Natural killer cell (primary cell): ENCODE data around the gene ROBO2. TPM values are rescaled to one million over a fixed set of nuclear protein-coding genes. Genes with fewer than 3 reads are reported as not detected.

ENCODE experiments used
- ATAC-seq, 3 donors: fragments of 150-1000 bp in 2 of 3; fragments of 200-7000 bp in 1 of 3; cut with Tn5 transposase; 1 replicate in 1 of 3; 2 replicates in 2 of 3; pipeline ENCODE4 v1.10.0; 2021; ENCODE audit warnings: mild to moderate bottlenecking in 2 of 3, moderate library complexity in 2 of 3
- DNase-seq, 2 donors: peaks; one replicate each; pipeline versions ENCODE4 v3.0.0 to v3.0.0-alpha.2; 2013 to 2021; ENCODE audit warnings: mixed read lengths in 1 of 2
- H3K27ac ChIP-seq: one replicate; pipeline ENCODE4 v1.5.1; 2013; ENCODE audit warnings: mild to moderate bottlenecking, low read length
- H3K27me3 ChIP-seq: one replicate; pipeline ENCODE4 v1.6.1; 2013; ENCODE audit warnings: low read length; ENCODE audit not compliant: control insufficient read depth, insufficient read depth
- H3K36me3 ChIP-seq: one replicate; pipeline ENCODE4 v1.6.1; 2013; ENCODE audit warnings: low read length; ENCODE audit not compliant: control insufficient read depth, insufficient read depth
- H3K4me1 ChIP-seq: one replicate; pipeline ENCODE4 v1.6.1; 2013; ENCODE audit warnings: low read length; ENCODE audit not compliant: control insufficient read depth, insufficient read depth
- H3K4me3 ChIP-seq: one replicate; pipeline ENCODE4 v1.5.1; 2013; ENCODE audit warnings: low read length
- H3K9me3 ChIP-seq: one replicate; pipeline ENCODE4 v1.6.1; 2013; ENCODE audit warnings: low read length; ENCODE audit not compliant: control insufficient read depth, insufficient read depth
- H3K27ac Mint-ChIP-seq, 2 donors: one replicate each; pipeline ENCODE4 v1.8.0; 2022; ENCODE audit warnings: mild to moderate bottlenecking in 2 of 2, mixed read lengths in 2 of 2, moderate library complexity in 1 of 2
- H3K27me3 Mint-ChIP-seq, 2 donors: one replicate each; pipeline ENCODE4 v1.8.0; 2022; ENCODE audit warnings: low read depth in 2 of 2, mixed read lengths in 2 of 2
- H3K36me3 Mint-ChIP-seq: one replicate; pipeline ENCODE4 v1.8.0; 2022; ENCODE audit warnings: mixed read lengths
- H3K4me1 Mint-ChIP-seq, 2 donors: one replicate each; pipeline ENCODE4 v1.8.0; 2022; ENCODE audit warnings: mixed read lengths in 2 of 2
- H3K4me3 Mint-ChIP-seq: one replicate; pipeline ENCODE4 v1.8.0; 2022; ENCODE audit warnings: mild to moderate bottlenecking, moderate library complexity, mixed read lengths
- H3K9me3 Mint-ChIP-seq, 2 donors: one replicate each; pipeline ENCODE4 v1.8.0; 2022; ENCODE audit warnings: mixed read lengths in 2 of 2
- WGBS: methylation state at CpG from one replicate; pipeline ENCODE4 v1.1.7; 2013; ENCODE audit warnings: missing lambda C conversion rate; ENCODE audit not compliant: insufficient coverage; 5-methylcytosine and 5-hydroxymethylcytosine counted together
- intact Hi-C: fragments of 100-400 bp; cut with micrococcal nuclease; formaldehyde crosslinking; loops from one replicate; pipeline ENCODE4 v1.14.2; 2022
- total RNA-seq, 4 donors: library from RNA; stranded (reverse); fragments of 120-200 nt in 1 of 4; gene quantifications; one replicate each; pipeline versions ENCODE4 v1.2.3 to v1.2.4, GENCODE V29; 2013 to 2022
- TF ChIP-seq, protein P1 (sequence below): fragments of 200-600 bp; IDR thresholded peaks from one replicate; pipeline ENCODE4 v1.8.0; 2022; ENCODE audit warnings: antibody characterized with exemption

Gene ROBO2
- total RNA-seq, 3 donors from 2014 or later (not counting 1 experiment from before 2014, with no cell fraction given): not detected

DNA sequence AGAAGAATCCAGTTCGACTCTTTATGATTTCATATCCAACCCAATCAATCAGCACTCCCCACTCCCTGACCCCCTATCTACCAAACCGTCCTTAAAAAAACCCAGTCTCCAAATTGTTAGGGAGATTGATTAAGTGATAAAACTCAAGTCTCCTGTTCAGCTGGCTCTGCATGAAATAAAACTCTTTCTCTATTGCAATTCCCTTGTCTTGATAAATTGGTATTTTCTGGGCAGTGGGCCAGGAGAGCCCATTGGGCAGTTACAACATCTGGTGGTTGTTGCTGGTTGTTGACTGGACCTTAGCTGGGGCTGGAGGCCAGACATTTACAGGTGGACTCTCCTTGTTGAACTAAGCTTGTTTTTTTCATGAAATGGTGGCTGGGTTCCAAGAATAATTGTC lies 642.3 kb downstream of the ROBO2 start:
- peaks cover 9% of the 10 kb centered on the region for H3K9me3 ChIP-seq
- H3K4me3 ChIP-seq: no peak overlapping the region
- H3K4me1 ChIP-seq: no peaks in the 10 kb centered on the region
- no peaks in the 10 kb centered on the region for H3K36me3 ChIP-seq
- intact Hi-C loops: no loop called here
- no peak overlapping the region for H3K27ac ChIP-seq
- ATAC-seq (no peak), DNase-seq (no peak)
- Mint-ChIP-seq H3K9me3 (peaks cover 16% of the 10 kb centered on the region in 2 donors), H3K4me1 (no peaks in the 10 kb centered on the region), H3K4me3 (no peak overlapping the region), H3K27me3 (no peaks in the 10 kb centered on the region), H3K27ac (no peak overlapping the region), H3K36me3 (no peaks in the 10 kb centered on the region)
- 100% methylated on average over 1 of the region's 2 CpGs for WGBS
- H3K27me3 ChIP-seq: no peaks in the 10 kb centered on the region
- TF ChIP-seq, protein P1, sequence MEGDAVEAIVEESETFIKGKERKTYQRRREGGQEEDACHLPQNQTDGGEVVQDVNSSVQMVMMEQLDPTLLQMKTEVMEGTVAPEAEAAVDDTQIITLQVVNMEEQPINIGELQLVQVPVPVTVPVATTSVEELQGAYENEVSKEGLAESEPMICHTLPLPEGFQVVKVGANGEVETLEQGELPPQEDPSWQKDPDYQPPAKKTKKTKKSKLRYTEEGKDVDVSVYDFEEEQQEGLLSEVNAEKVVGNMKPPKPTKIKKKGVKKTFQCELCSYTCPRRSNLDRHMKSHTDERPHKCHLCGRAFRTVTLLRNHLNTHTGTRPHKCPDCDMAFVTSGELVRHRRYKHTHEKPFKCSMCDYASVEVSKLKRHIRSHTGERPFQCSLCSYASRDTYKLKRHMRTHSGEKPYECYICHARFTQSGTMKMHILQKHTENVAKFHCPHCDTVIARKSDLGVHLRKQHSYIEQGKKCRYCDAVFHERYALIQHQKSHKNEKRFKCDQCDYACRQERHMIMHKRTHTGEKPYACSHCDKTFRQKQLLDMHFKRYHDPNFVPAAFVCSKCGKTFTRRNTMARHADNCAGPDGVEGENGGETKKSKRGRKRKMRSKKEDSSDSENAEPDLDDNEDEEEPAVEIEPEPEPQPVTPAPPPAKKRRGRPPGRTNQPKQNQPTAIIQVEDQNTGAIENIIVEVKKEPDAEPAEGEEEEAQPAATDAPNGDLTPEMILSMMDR: no peak

- no peaks in the 10 kb centered on the region for H3K36me3 ChIP-seq
- Mint-ChIP-seq H3K27ac (no peak overlapping the region), H3K36me3 (no peaks in the 10 kb centered on the region), H3K27me3 (no peaks in the 10 kb centered on the region), H3K9me3 (peaks cover 13 to 14% of the 10 kb centered on the region in 2 donors), H3K4me3 (no peak overlapping the region), H3K4me1 (no peaks in the 10 kb centered on the region)
- H3K9me3 ChIP-seq: peaks cover 9% of the 10 kb centered on the region
- no peak overlapping the region for H3K4me3 ChIP-seq
- no peak for DNase-seq
- intact Hi-C loops: no loop called here
- no peak overlapping the region for H3K27ac ChIP-seq
- TF ChIP-seq, protein P1: no peak
- ATAC-seq: no peak
- no peaks in the 10 kb centered on the region for H3K4me1 ChIP-seq
- H3K27me3 ChIP-seq: no peaks in the 10 kb centered on the region
Observed at GRCh38 chr3:77684115-77684514, 644.2 kb downstream of the ROBO2 start.

DNA sequence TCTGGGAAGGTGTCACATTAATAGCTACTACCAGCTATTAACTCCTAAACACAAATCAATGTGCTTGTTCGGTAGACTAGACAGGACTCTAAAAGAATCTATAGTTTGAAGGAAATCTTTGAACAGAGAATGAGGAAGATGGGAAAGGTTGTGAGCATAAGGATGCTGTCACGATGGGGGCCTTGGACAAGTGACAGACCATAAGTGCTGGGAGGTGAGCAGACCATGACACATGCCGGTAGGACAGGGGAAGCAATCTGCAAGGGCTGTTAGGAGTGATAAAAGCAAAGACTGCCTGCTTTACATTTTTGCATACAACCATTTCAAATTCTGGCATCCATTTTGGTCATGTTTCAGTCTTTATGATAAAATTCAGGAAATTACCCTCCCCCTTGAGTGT lies 645.8 kb downstream of the ROBO2 start:
- TF ChIP-seq, protein P1: no peak
- Histone ChIP-seq H3K36me3 (no peaks in the 10 kb centered on the region), H3K9me3 (peaks cover 9% of the 10 kb centered on the region), H3K4me1 (no peaks in the 10 kb centered on the region), H3K27ac (no peak overlapping the region), H3K4me3 (no peak overlapping the region), H3K27me3 (no peaks in the 10 kb centered on the region)
- intact Hi-C loops: no loop called here
- H3K36me3 Mint-ChIP-seq: no peaks in the 10 kb centered on the region
- WGBS: 76% methylated on average over 2 of the region's 3 CpGs
- no peak overlapping the region for H3K4me3 Mint-ChIP-seq
- H3K4me1 Mint-ChIP-seq: no peaks in the 10 kb centered on the region
- peaks cover 10 to 14% of the 10 kb centered on the region in 2 donors for H3K9me3 Mint-ChIP-seq
- no peak overlapping the region for H3K27ac Mint-ChIP-seq
- no peaks in the 10 kb centered on the region for H3K27me3 Mint-ChIP-seq
- ATAC-seq (no peak), DNase-seq (no peak)

DNA sequence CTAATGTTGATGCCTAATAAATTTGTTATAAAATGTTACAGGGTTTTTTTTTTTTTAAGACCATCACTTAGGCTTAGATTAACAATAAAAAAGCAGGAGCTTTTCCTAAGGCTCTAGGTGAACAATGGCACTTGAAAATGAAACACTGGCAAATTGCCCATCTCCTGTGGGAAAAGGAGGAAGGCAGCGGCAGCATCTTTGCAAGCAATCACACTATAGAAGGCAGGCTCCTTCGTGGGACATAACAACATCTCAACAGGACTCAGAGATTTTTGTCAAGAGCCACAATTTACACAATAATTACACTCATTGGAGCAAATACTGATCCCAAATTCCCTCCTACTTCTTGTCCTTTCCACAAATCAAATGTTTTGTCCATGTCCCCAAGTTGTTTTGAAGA lies 646.7 kb downstream of the ROBO2 start:
- H3K27ac Mint-ChIP-seq: no peak overlapping the region
- H3K36me3 Mint-ChIP-seq: no peaks in the 10 kb centered on the region
- 29% methylated on average over 1 of the region's 2 CpGs for WGBS
- ATAC-seq: no peak
- peaks cover 9% of the 10 kb centered on the region for H3K9me3 ChIP-seq
- intact Hi-C loops: no loop called here
- TF ChIP-seq, protein P1: no peak
- H3K4me3 Mint-ChIP-seq: no peak overlapping the region
- peaks cover 11 to 16% of the 10 kb centered on the region in 2 donors for H3K9me3 Mint-ChIP-seq
- DNase-seq: no peak
- no peaks in the 10 kb centered on the region for H3K4me1 Mint-ChIP-seq
- no peaks in the 10 kb centered on the region for H3K27me3 Mint-ChIP-seq
- no peak overlapping the region for H3K27ac ChIP-seq
- no peaks in the 10 kb centered on the region for H3K36me3 ChIP-seq
- no peak overlapping the region for H3K4me3 ChIP-seq
- H3K27me3 ChIP-seq: no peaks in the 10 kb centered on the region
- H3K4me1 ChIP-seq: no peaks in the 10 kb centered on the region
